ENCODE measurements around the gene CCDC88B.

The CCDC88B gene

DNA sequence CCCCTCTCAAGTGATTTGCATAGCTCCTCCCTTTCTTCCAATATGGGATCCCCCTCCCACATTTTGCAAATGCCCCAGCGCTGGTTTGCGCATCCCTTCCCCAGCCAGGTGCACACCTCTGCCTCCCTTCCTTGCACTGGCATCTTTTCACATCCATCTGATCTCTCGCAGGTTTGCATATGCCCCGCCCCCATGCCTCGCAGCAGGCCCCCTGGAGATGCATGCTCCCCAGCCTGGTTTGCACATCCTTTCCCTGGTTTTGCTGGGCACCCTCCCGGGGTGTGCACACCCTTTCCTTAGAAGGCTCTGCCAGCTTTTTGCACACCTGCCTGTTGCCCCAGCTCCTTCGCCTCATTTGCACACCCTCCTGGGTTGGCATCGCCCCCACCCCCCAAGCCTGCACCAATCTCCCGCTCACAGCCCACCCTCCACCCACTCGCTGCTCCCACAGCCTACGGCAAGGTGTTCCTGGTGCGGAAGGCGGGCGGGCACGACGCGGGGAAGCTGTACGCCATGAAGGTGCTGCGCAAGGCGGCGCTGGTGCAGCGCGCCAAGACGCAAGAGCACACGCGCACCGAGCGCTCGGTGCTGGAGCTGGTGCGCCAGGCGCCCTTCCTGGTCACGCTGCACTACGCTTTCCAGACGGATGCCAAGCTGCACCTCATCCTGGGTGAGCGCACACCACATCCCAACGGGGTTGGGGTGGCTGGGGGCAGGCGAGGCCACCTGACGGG, 19.9 kb downstream of the CCDC88B start:
- Histone ChIP-seq H3K4ac (ENCODE audit: low read length) (no peak overlapping the region), H2BK15ac (ENCODE audit: low read length) (peak overlapping the region; percentile 83), H2BK12ac (ENCODE audit: low read length) (no peak overlapping the region), H3K27ac (replicated peaks; ENCODE audit: low read length) (no peak overlapping the region), H2AK5ac (ENCODE audit: low read depth, low read length) (peak overlapping the region; percentile 66), H3K18ac (ENCODE audit: low read length) (peak overlapping the region; percentile 62), H2AFZ (ENCODE audit: low read length) (peak overlapping the region; percentile 99), H3K4me3 (ENCODE audit: low read length in 2 of 2) (peak overlapping the region; percentile 90 to 96), H3K36me3 (replicated peaks in 1 of 2; ENCODE audit: control insufficient read depth in 2 of 2, insufficient read depth in 2 of 2, low read length in 2 of 2) (peaks cover 9 to 43% of the 10 kb centered on the region in 2 donors), H2BK5ac (ENCODE audit: low read length) (no peak overlapping the region), H2BK120ac (ENCODE audit: low read depth, low read length) (no peak overlapping the region), H3K79me1 (ENCODE audit: low read depth, low read length) (peaks cover 3% of the 10 kb centered on the region), H3K27me3 (ENCODE audit: control insufficient read depth in 3 of 3, insufficient read depth in 3 of 3, low read depth in 1 of 3, low read length in 3 of 3) (no peaks in the 10 kb centered on the region), H3K4me1 (ENCODE audit: control insufficient read depth in 2 of 2, insufficient read depth in 1 of 2, low read depth in 1 of 2, low read length in 2 of 2) (peaks cover 21 to 26% of the 10 kb centered on the region in 2 donors), H3K9me3 (replicated peaks in 1 of 2; ENCODE audit: control insufficient read depth in 2 of 2, insufficient read depth in 1 of 2, low read depth in 1 of 2, low read length in 2 of 2) (no peaks in the 10 kb centered on the region), H4K8ac (ENCODE audit: low read depth, low read length) (peak overlapping the region; percentile 9), H3K4me2 (ENCODE audit: insufficient read depth, low read length, poor library complexity, severe bottlenecking) (peak overlapping the region; percentile 93), H3K14ac (ENCODE audit: low read length) (peak overlapping the region; percentile 17), H4K91ac (ENCODE audit: low read depth, low read length, poor library complexity) (no peak overlapping the region), H3K23ac (ENCODE audit: low read depth, low read length, poor library complexity) (peak overlapping the region; percentile 87), H3K9ac (ENCODE audit: low read depth, low read length, poor library complexity) (peak overlapping the region; percentile 78)
- no CpG with 5 or more reads among the region's 38 CpGs for WGBS, 2 donors (ENCODE audit: extremely low coverage in 2 of 2, insufficient read length in 2 of 2, insufficient replicate concordance in 1 of 2)
- no peak for DNase-seq (ENCODE audit: low spot score)

DNA sequence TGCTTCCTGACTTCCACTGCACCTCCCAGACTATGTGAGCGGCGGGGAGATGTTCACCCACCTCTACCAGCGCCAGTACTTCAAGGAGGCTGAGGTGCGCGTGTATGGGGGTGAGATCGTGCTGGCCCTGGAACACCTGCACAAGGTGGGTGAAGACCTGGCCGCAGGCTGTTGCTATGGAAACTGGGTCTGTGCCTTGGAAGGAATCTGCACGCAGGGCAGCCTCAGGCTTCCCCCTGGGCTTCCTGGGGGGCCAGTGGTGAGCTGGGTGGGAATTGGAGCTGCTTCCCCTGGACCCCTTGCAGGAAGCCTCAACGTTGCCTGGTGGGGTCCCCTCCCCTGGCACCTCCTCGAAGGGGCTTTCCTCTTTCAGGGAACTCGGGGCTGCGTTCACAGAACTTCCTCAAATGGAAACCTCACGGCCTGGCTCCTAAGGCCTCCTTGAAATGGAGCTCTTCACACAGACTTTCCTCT, 20.5 kb downstream of the CCDC88B start:
- no peak overlapping the region for H2BK5ac ChIP-seq (ENCODE audit: low read length)
- H3K27me3 ChIP-seq (ENCODE audit: control insufficient read depth in 3 of 3, insufficient read depth in 3 of 3, low read depth in 1 of 3, low read length in 3 of 3), result no peaks in the 10 kb centered on the region
- WGBS, 2 donors (ENCODE audit: extremely low coverage in 2 of 2, insufficient read length in 2 of 2, insufficient replicate concordance in 1 of 2), result no CpG with 5 or more reads among the region's 13 CpGs
- no peak overlapping the region for H4K91ac ChIP-seq (ENCODE audit: low read depth, low read length, poor library complexity)
- peak overlapping the region; percentile 72 for H2BK120ac ChIP-seq (ENCODE audit: low read depth, low read length)
- no peak overlapping the region for H3K27ac ChIP-seq (replicated peaks; ENCODE audit: low read length)
- no peak overlapping the region for H2AFZ ChIP-seq (ENCODE audit: low read length)
- H2AK5ac ChIP-seq (ENCODE audit: low read depth, low read length), result peak overlapping the region; percentile 66
- H3K14ac ChIP-seq (ENCODE audit: low read length), result no peak overlapping the region
- peak overlapping the region; percentile 73 for H2BK12ac ChIP-seq (ENCODE audit: low read length)
- H4K8ac ChIP-seq (ENCODE audit: low read depth, low read length), result no peak overlapping the region
- peak overlapping the region; percentile 87 for H3K23ac ChIP-seq (ENCODE audit: low read depth, low read length, poor library complexity)
- peaks cover 3% of the 10 kb centered on the region for H3K79me1 ChIP-seq (ENCODE audit: low read depth, low read length)
- peak overlapping the region; percentile 83 for H2BK15ac ChIP-seq (ENCODE audit: low read length)
- peaks cover 17 to 22% of the 10 kb centered on the region in 2 donors for H3K4me1 ChIP-seq (ENCODE audit: control insufficient read depth in 2 of 2, insufficient read depth in 1 of 2, low read depth in 1 of 2, low read length in 2 of 2)
- no peak overlapping the region for H3K4ac ChIP-seq (ENCODE audit: low read length)
- peaks cover 11 to 49% of the 10 kb centered on the region in 2 donors for H3K36me3 ChIP-seq (replicated peaks in 1 of 2; ENCODE audit: control insufficient read depth in 2 of 2, insufficient read depth in 2 of 2, low read length in 2 of 2)
- no peak overlapping the region for H3K9ac ChIP-seq (ENCODE audit: low read depth, low read length, poor library complexity)
- H3K9me3 ChIP-seq (replicated peaks in 1 of 2; ENCODE audit: control insufficient read depth in 2 of 2, insufficient read depth in 1 of 2, low read depth in 1 of 2, low read length in 2 of 2), result no peaks in the 10 kb centered on the region
- H3K4me2 ChIP-seq (ENCODE audit: insufficient read depth, low read length, poor library complexity, severe bottlenecking), result no peak overlapping the region
- peak overlapping the region in 1 of 2 donors; percentile 96 for H3K4me3 ChIP-seq (ENCODE audit: low read length in 2 of 2)
- H3K18ac ChIP-seq (ENCODE audit: low read length), result no peak overlapping the region
- DNase-seq (ENCODE audit: low spot score), result no peak

DNA sequence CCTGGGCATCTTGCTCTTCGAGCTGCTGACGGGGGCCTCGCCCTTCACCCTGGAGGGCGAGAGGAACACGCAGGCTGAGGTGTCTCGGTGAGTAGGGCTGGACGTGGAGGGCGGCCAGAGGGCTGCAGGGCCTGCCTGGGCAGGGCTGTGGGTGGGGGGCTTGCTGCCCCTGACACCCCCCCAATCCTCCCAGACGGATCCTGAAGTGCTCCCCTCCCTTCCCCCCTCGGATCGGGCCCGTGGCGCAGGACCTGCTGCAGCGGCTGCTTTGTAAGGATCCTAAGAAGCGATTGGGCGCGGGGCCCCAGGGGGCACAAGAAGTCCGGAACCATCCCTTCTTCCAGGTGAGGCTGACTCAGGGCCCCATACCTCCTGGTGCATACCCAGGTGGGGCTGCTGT, 21.7 kb downstream of the CCDC88B start:
- no peaks in the 10 kb centered on the region for H3K27me3 ChIP-seq (ENCODE audit: control insufficient read depth in 3 of 3, insufficient read depth in 3 of 3, low read depth in 1 of 3, low read length in 3 of 3)
- H2BK5ac ChIP-seq (ENCODE audit: low read length), result peak overlapping the region; percentile 53
- no CpG with 5 or more reads among the region's 18 CpGs for WGBS, 2 donors (ENCODE audit: extremely low coverage in 2 of 2, insufficient read length in 2 of 2, insufficient replicate concordance in 1 of 2)
- no peak overlapping the region for H4K91ac ChIP-seq (ENCODE audit: low read depth, low read length, poor library complexity)
- no peak overlapping the region for H2AFZ ChIP-seq (ENCODE audit: low read length)
- no peak overlapping the region for H2BK15ac ChIP-seq (ENCODE audit: low read length)
- H2AK5ac ChIP-seq (ENCODE audit: low read depth, low read length), result no peak overlapping the region
- no peak overlapping the region for H4K8ac ChIP-seq (ENCODE audit: low read depth, low read length)
- no peak overlapping the region for H2BK120ac ChIP-seq (ENCODE audit: low read depth, low read length)
- H3K36me3 ChIP-seq (replicated peaks in 1 of 2; ENCODE audit: control insufficient read depth in 2 of 2, insufficient read depth in 2 of 2, low read length in 2 of 2), result peaks cover 13 to 59% of the 10 kb centered on the region in 2 donors
- H3K9me3 ChIP-seq (replicated peaks in 1 of 2; ENCODE audit: control insufficient read depth in 2 of 2, insufficient read depth in 1 of 2, low read depth in 1 of 2, low read length in 2 of 2), result no peaks in the 10 kb centered on the region
- no peak overlapping the region for H3K9ac ChIP-seq (ENCODE audit: low read depth, low read length, poor library complexity)
- no peak overlapping the region for H2BK12ac ChIP-seq (ENCODE audit: low read length)
- H3K4me3 ChIP-seq (ENCODE audit: low read length in 2 of 2), result no peak overlapping the region
- H3K4me1 ChIP-seq (ENCODE audit: control insufficient read depth in 2 of 2, insufficient read depth in 1 of 2, low read depth in 1 of 2, low read length in 2 of 2), result peaks cover 17 to 19% of the 10 kb centered on the region in 2 donors
- no peak overlapping the region for H3K23ac ChIP-seq (ENCODE audit: low read depth, low read length, poor library complexity)
- H3K18ac ChIP-seq (ENCODE audit: low read length), result no peak overlapping the region
- no peak overlapping the region for H3K27ac ChIP-seq (replicated peaks; ENCODE audit: low read length)
- no peak overlapping the region for H3K4ac ChIP-seq (ENCODE audit: low read length)
- no peak overlapping the region for H3K4me2 ChIP-seq (ENCODE audit: insufficient read depth, low read length, poor library complexity, severe bottlenecking)
- H3K79me1 ChIP-seq (ENCODE audit: low read depth, low read length), result peaks cover 3% of the 10 kb centered on the region
- no peak overlapping the region for H3K14ac ChIP-seq (ENCODE audit: low read length)
- DNase-seq (ENCODE audit: low spot score), result no peak

DNA sequence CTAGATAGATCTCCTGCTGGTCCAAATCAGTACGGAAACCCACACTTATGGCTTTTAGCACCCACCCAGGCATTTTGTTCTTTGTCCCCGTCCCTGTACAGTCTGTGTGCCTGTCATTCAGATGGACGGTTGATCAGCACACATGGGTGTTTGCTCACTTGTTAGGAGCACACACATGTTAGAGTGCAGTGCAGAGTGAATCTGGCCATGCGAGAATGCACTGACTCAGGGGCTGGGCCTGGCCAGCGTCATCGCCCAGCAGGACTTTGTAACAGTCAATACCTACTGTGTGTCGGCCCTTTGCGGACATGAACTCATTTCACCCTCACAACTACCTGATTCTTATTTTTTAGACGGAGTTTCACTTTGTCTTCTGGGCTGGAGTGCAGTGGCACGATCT, 22.3 kb downstream of the CCDC88B start:
- Histone ChIP-seq H3K27me3 (ENCODE audit: control insufficient read depth in 3 of 3, insufficient read depth in 3 of 3, low read depth in 1 of 3, low read length in 3 of 3) (no peaks in the 10 kb centered on the region), H3K14ac (ENCODE audit: low read length) (no peak overlapping the region), H3K18ac (ENCODE audit: low read length) (no peak overlapping the region), H3K4me3 (ENCODE audit: low read length in 2 of 2) (no peak overlapping the region), H2AK5ac (ENCODE audit: low read depth, low read length) (no peak overlapping the region), H3K79me1 (ENCODE audit: low read depth, low read length) (peaks cover 3% of the 10 kb centered on the region), H2BK12ac (ENCODE audit: low read length) (no peak overlapping the region), H3K4ac (ENCODE audit: low read length) (no peak overlapping the region), H4K91ac (ENCODE audit: low read depth, low read length, poor library complexity) (no peak overlapping the region), H3K23ac (ENCODE audit: low read depth, low read length, poor library complexity) (no peak overlapping the region), H3K27ac (replicated peaks; ENCODE audit: low read length) (no peak overlapping the region), H2BK120ac (ENCODE audit: low read depth, low read length) (no peak overlapping the region), H3K9ac (ENCODE audit: low read depth, low read length, poor library complexity) (no peak overlapping the region), H2BK15ac (ENCODE audit: low read length) (no peak overlapping the region), H2AFZ (ENCODE audit: low read length) (no peak overlapping the region), H3K9me3 (replicated peaks in 1 of 2; ENCODE audit: control insufficient read depth in 2 of 2, insufficient read depth in 1 of 2, low read depth in 1 of 2, low read length in 2 of 2) (no peaks in the 10 kb centered on the region), H4K8ac (ENCODE audit: low read depth, low read length) (no peak overlapping the region), H2BK5ac (ENCODE audit: low read length) (no peak overlapping the region), H3K4me2 (ENCODE audit: insufficient read depth, low read length, poor library complexity, severe bottlenecking) (no peak overlapping the region), H3K4me1 (ENCODE audit: control insufficient read depth in 2 of 2, insufficient read depth in 1 of 2, low read depth in 1 of 2, low read length in 2 of 2) (peaks cover 16% of the 10 kb centered on the region in 2 donors), H3K36me3 (replicated peaks in 1 of 2; ENCODE audit: control insufficient read depth in 2 of 2, insufficient read depth in 2 of 2, low read length in 2 of 2) (peaks cover 13 to 64% of the 10 kb centered on the region in 2 donors)
- no peak for DNase-seq (ENCODE audit: low spot score)
- no CpG with 5 or more reads among the region's 10 CpGs for WGBS, 2 donors (ENCODE audit: extremely low coverage in 2 of 2, insufficient read length in 2 of 2, insufficient replicate concordance in 1 of 2)

All from neuronal stem cell (in vitro differentiated cells).